Measurements from ENCODE around the gene LRFN4. TPM values are rescaled to one million over a fixed set of nuclear protein-coding genes. Genes with fewer than 3 reads are reported as not detected.

The LRFN4 gene
- total and polyA plus RNA-seq, 2 of the 13 experiments (the other 11 are each of a cell fraction or from before 2014, with no cell fraction given), result 1.3 to 6.8 TPM

GRCh38 chr11:66891851-66892660, 35.2 kb downstream of the LRFN4 start (continued):
- TF ChIP-seq CEBPZ (IDR thresholded peaks at IDR 0.05; ENCODE audit: low read length), result no peak
- no peak for TF ChIP-seq AHR (CRISPR knock-in tag; IDR thresholded peaks at IDR 0.05)
- TF ChIP-seq UBTF (CRISPR knock-in tag; IDR thresholded peaks at IDR 0.05), result 0 out of 2 replicates have a peak, but pooled peaks have one; percentile 19
- TF ChIP-seq NCOA2 (CRISPR knock-in tag; IDR thresholded peaks at IDR 0.05), result no peak
- TF ChIP-seq RCOR2 (CRISPR knock-in tag; IDR thresholded peaks at IDR 0.05), result 0 out of 2 replicates have a peak, but pooled peaks have one; percentile 37
- peak; percentile 65; the same call in 1 of the 2 replicates for TF ChIP-seq ZNF792 (CRISPR knock-in tag; IDR thresholded peaks at IDR 0.05)
- no peak for TF ChIP-seq FOXP1 (IDR thresholded peaks at IDR 0.05)
- peak; percentile 48; the same call in 1 of the 2 replicates for TF ChIP-seq FOXP1 (CRISPR knock-in tag; IDR thresholded peaks at IDR 0.05)
- TF ChIP-seq ZSCAN21 (CRISPR knock-in tag; IDR thresholded peaks at IDR 0.05; ENCODE audit: borderline replicate concordance), result 0 out of 2 replicates have a peak, but pooled peaks have one; percentile 29
- TF ChIP-seq MXI1 (IDR thresholded peaks at IDR 0.05; ENCODE audit: borderline replicate concordance, low read depth, low read length), result peak; percentile 91; the same call in 2 of the 3 replicates
- no peak for TF ChIP-seq BRF2 (CRISPR knock-in tag; IDR thresholded peaks at IDR 0.05)
- TF ChIP-seq SMC3 (IDR thresholded peaks at IDR 0.05; ENCODE audit: low read length), result peak; percentile 20; the same call in 1 of the 2 replicates
- TF ChIP-seq HNF4A (CRISPR knock-in tag; IDR thresholded peaks at IDR 0.05), result peak; percentile 37; the same call in 1 of the 2 replicates
- no peak for TF ChIP-seq ZSCAN20 (CRISPR knock-in tag; IDR thresholded peaks at IDR 0.05; ENCODE audit: borderline replicate concordance)
- peak in 1 of 2 experiments; percentile 49; a peak in 1 of 4 replicates for TF ChIP-seq NR2F1 (CRISPR knock-in tag; IDR thresholded peaks at IDR 0.05)
- no peak for TF ChIP-seq TERF1 (CRISPR knock-in tag; IDR thresholded peaks at IDR 0.05)
- TF ChIP-seq ZNF629 (CRISPR knock-in tag; conservative IDR thresholded peaks at IDR 0.05), result peak; percentile 48; the same call in 1 of the 2 replicates
- TF ChIP-seq IRF2 (CRISPR knock-in tag; IDR thresholded peaks at IDR 0.05), result peak; percentile 76; the same call in 1 of the 2 replicates
- TF ChIP-seq HOMEZ (CRISPR knock-in tag; IDR thresholded peaks at IDR 0.05; ENCODE audit: low read depth), result peak; percentile 61
- TF ChIP-seq ZNF432 (CRISPR knock-in tag; IDR thresholded peaks at IDR 0.05; ENCODE audit: borderline replicate concordance), result no peak
